Loucy (cell line): Measurements from ENCODE around the gene CNTN4.

Experiments used
- H2AFZ ChIP-seq: fragments of 200-600 bp; sonication (generic); 2 replicates; pipeline ENCODE4 v1.6.0; 2016; ENCODE audit warnings: antibody characterized with exemption, mild to moderate bottlenecking, low read length, moderate library complexity
- H3F3A ChIP-seq: fragments of 200-600 bp; 2 replicates; pipeline ENCODE4 v1.6.0; 2016; ENCODE audit warnings: antibody characterized with exemption, low read depth, mild to moderate bottlenecking
- H3K27me3 ChIP-seq: fragments of 200-600 bp; sonication (generic); 2 replicates; pipeline ENCODE4 v1.6.1; 2014; ENCODE audit warnings: low read length, mild to moderate bottlenecking; ENCODE audit not compliant: insufficient read depth, poor library complexity, severe bottlenecking
- H3K36me3 ChIP-seq: fragments of 200-600 bp; sonication (generic); 2 replicates; pipeline ENCODE4 v1.6.1; 2016; ENCODE audit warnings: low read length; ENCODE audit not compliant: insufficient read depth
- H3K4me1 ChIP-seq: fragments of 200-600 bp; sonication (generic); 2 replicates; pipeline ENCODE4 v1.5.1; 2014; ENCODE audit warnings: low read length, mild to moderate bottlenecking; ENCODE audit not compliant: insufficient read depth, poor library complexity, severe bottlenecking
- H3K4me2 ChIP-seq: fragments of 200-600 bp; sonication (generic); 2 replicates; pipeline ENCODE4 v1.6.0; 2014; ENCODE audit warnings: antibody characterized with exemption, low read length, low read depth, mild to moderate bottlenecking; ENCODE audit not compliant: poor library complexity, severe bottlenecking
- H3K4me3 ChIP-seq: fragments of 200-600 bp; sonication (generic); 2 replicates; pipeline ENCODE4 v1.5.1; 2014; ENCODE audit warnings: low read length, mild to moderate bottlenecking, mixed read lengths; ENCODE audit not compliant: poor library complexity, severe bottlenecking
- H3K79me2 ChIP-seq: fragments of 200-600 bp; sonication (generic); 2 replicates; pipeline ENCODE4 v1.6.1; 2014; ENCODE audit warnings: low read length; ENCODE audit not compliant: insufficient read depth
- H3K9ac ChIP-seq: fragments of 200-600 bp; sonication (generic); 2 replicates; pipeline ENCODE4 v1.6.0; 2014; ENCODE audit warnings: mild to moderate bottlenecking, low read depth, low read length, moderate library complexity; ENCODE audit not compliant: poor library complexity, severe bottlenecking
- H3K9me2 ChIP-seq: fragments of 200-600 bp; sonication (generic); replicated peaks from 2 replicates; pipeline ENCODE4 v1.6.1; 2016; ENCODE audit warnings: low read depth, low read length, mixed read lengths
- H3K9me3 ChIP-seq: fragments of 200-600 bp; sonication (generic); 2 replicates; pipeline ENCODE4 v1.6.1; 2014; ENCODE audit warnings: mild to moderate bottlenecking, antibody characterized with exemption, low read length, low read depth; ENCODE audit not compliant: insufficient read depth
- H4K20me1 ChIP-seq: fragments of 200-600 bp; sonication (generic); 2 replicates; pipeline ENCODE4 v1.6.0; 2014; ENCODE audit warnings: antibody characterized with exemption, low read length, mild to moderate bottlenecking; ENCODE audit not compliant: insufficient read depth, poor library complexity, severe bottlenecking
- EZH2phosphoT487 ChIP-seq: fragments of 200-600 bp; IDR thresholded peaks from 2 replicates; pipeline ENCODE4 v1.6.1; 2018; ENCODE audit warnings: antibody characterized with exemption, mild to moderate bottlenecking, moderate library complexity, borderline replicate concordance
- TF ChIP-seq, protein P1 (sequence below): fragments of 200-600 bp; sonication (generic); conservative IDR thresholded peaks from 2 replicates; pipeline ENCODE4 v1.5.1; 2014; ENCODE audit warnings: mild to moderate bottlenecking, antibody characterized with exemption, low read length

Gene CNTN4

DNA sequence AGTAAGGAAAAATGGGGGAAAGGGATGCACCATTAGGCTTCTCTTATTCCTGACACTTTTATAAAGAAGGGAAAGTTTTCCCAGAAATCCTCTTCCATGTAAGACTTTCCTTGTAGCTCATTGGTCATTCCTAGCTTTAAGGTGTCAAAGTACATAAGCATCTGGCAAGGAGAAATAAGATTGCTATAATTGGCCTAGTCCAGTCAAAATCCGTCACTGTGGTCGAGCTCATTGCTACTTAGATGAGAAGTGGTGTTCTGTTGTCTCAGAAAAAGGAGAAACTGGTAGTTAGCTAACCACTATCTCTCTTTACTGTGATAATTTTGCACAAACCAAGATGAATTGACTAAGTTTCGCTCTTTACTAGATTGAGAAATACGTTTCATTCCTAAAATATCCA is 370.1 kb downstream of the CNTN4 start:
- H3K27me3 ChIP-seq, result no peaks in the 10 kb centered on the region
- H4K20me1 ChIP-seq, result no peaks in the 10 kb centered on the region
- no peak overlapping the region for H3K4me3 ChIP-seq
- H3K4me1 ChIP-seq, result no peaks in the 10 kb centered on the region
- no peak overlapping the region for H2AFZ ChIP-seq
- TF ChIP-seq EZH2phosphoT487, result no peak
- TF ChIP-seq, protein P1, sequence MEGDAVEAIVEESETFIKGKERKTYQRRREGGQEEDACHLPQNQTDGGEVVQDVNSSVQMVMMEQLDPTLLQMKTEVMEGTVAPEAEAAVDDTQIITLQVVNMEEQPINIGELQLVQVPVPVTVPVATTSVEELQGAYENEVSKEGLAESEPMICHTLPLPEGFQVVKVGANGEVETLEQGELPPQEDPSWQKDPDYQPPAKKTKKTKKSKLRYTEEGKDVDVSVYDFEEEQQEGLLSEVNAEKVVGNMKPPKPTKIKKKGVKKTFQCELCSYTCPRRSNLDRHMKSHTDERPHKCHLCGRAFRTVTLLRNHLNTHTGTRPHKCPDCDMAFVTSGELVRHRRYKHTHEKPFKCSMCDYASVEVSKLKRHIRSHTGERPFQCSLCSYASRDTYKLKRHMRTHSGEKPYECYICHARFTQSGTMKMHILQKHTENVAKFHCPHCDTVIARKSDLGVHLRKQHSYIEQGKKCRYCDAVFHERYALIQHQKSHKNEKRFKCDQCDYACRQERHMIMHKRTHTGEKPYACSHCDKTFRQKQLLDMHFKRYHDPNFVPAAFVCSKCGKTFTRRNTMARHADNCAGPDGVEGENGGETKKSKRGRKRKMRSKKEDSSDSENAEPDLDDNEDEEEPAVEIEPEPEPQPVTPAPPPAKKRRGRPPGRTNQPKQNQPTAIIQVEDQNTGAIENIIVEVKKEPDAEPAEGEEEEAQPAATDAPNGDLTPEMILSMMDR, result no peak
- H3K9me2 ChIP-seq, result no peaks in the 10 kb centered on the region
- no peaks in the 10 kb centered on the region for H3F3A ChIP-seq
- 0 out of 2 replicates have a peak, but pooled peaks cover 3% of the 10 kb centered on the region for H3K9me3 ChIP-seq
- no peak overlapping the region for H3K4me2 ChIP-seq
- no peaks in the 10 kb centered on the region for H3K36me3 ChIP-seq
- no peaks in the 10 kb centered on the region for H3K79me2 ChIP-seq
- no peak overlapping the region for H3K9ac ChIP-seq

DNA sequence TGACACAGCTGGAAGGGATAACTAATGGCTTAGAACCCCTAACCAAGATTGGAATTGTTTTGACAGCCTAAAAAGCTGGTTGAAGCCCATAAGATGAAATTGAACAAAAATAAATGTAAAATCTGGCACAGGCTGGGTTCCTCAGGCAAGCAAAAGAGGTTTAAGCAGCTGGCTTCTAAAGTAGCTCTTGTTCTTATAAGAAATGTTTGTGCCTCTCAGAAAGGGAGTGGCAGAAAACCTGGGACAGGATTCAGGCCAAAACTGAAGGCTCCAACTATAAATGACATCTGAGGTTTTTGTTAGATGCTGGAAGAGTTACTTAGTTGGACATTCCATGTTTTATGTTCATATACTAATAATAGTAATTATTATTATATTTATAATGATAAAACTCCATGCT is 378.3 kb downstream of the CNTN4 start:
- Histone ChIP-seq H3K9me2 (no peaks in the 10 kb centered on the region), H3K9me3 (no peaks in the 10 kb centered on the region; the same call in 1 of the 2 replicates), H4K20me1 (no peaks in the 10 kb centered on the region), H2AFZ (no peak overlapping the region), H3K79me2 (no peaks in the 10 kb centered on the region), H3K9ac (no peak overlapping the region), H3K4me3 (no peak overlapping the region), H3K36me3 (no peaks in the 10 kb centered on the region), H3K4me2 (no peak overlapping the region), H3K27me3 (no peaks in the 10 kb centered on the region), H3K4me1 (no peaks in the 10 kb centered on the region), H3F3A (no peaks in the 10 kb centered on the region)
- TF ChIP-seq, protein P1, result no peak
- TF ChIP-seq EZH2phosphoT487, result no peak

DNA sequence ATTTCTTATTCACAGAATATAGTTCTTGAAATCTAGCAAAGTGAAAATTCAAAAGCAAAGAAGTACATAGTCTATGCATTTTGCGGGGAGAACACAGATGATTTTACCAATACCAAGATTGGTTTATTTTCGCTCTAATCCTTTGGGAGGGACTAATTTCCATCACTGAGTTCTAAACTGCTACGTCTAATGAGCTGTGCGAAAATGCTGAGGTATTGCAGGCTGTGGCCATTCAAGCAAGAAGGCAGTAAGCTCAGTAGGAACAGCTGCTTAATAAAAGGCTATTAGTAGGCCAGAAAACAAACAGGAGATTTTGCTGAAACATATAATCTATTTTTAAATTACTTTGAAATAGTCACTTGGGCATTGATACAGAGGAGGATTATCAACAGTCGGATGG is 379.0 kb downstream of the CNTN4 start:
- Histone ChIP-seq H3K36me3 (no peaks in the 10 kb centered on the region), H3K4me2 (no peak overlapping the region), H3K79me2 (no peaks in the 10 kb centered on the region), H3K9ac (no peak overlapping the region), H4K20me1 (no peaks in the 10 kb centered on the region), H3K9me2 (no peaks in the 10 kb centered on the region), H2AFZ (no peak overlapping the region), H3F3A (no peaks in the 10 kb centered on the region), H3K27me3 (no peaks in the 10 kb centered on the region), H3K9me3 (no peaks in the 10 kb centered on the region; the same call in 1 of the 2 replicates), H3K4me3 (no peak overlapping the region), H3K4me1 (no peaks in the 10 kb centered on the region)
- TF ChIP-seq EZH2phosphoT487, result no peak
- TF ChIP-seq, protein P1, result no peak
